Thymus (tissue), 11 donors: Measurements from ENCODE around the gene STX2. TPM values are rescaled to one million over a fixed set of nuclear protein-coding genes. Genes with fewer than 3 reads are reported as not detected.

Experiments
- DNase-seq, 9 donors: peaks; one replicate each; pipeline ENCODE4 v3.0.0-alpha.2; 2013; ENCODE audit warnings: low spot score in 9 of 9, low read depth in 6 of 9, missing footprints in 1 of 9
- H3K27ac ChIP-seq, 2 donors: one replicate each; pipeline ENCODE4 v1.5.1; 2013; ENCODE audit warnings: control low read depth in 1 of 2, low read depth in 1 of 2, low read length in 1 of 2, mild to moderate bottlenecking in 1 of 2, moderate library complexity in 1 of 2
- H3K27me3 ChIP-seq, 2 donors: one replicate each; pipeline ENCODE4 v1.5.1; 2013; ENCODE audit warnings: low read length in 1 of 2; ENCODE audit not compliant: control insufficient read depth in 2 of 2, insufficient read depth in 1 of 2
- H3K36me3 ChIP-seq, 2 donors: one replicate each; pipeline ENCODE4 v1.5.1; 2013; ENCODE audit warnings: low read length in 1 of 2, mild to moderate bottlenecking in 1 of 2, moderate library complexity in 1 of 2; ENCODE audit not compliant: control insufficient read depth in 2 of 2, insufficient read depth in 2 of 2
- H3K4me1 ChIP-seq, 2 donors: one replicate each; pipeline ENCODE4 v1.5.1; 2013; ENCODE audit warnings: low read length in 2 of 2; ENCODE audit not compliant: control insufficient read depth in 2 of 2, insufficient read depth in 2 of 2
- H3K4me3 ChIP-seq, 2 donors: one replicate each; pipeline ENCODE4 v1.5.1; 2013; ENCODE audit warnings: low read length in 2 of 2, control low read depth in 1 of 2, mild to moderate bottlenecking in 1 of 2
- H3K9me3 ChIP-seq, 2 donors: one replicate each; pipeline ENCODE4 v1.5.1; 2013; ENCODE audit warnings: low read length in 1 of 2, mild to moderate bottlenecking in 1 of 2; ENCODE audit not compliant: control insufficient read depth in 2 of 2, insufficient read depth in 1 of 2
- WGBS: extraction: QIAGEN DNeasy Blood & Tissue Kit; methylation state at CpG from one replicate; pipeline ENCODE4 v1.1.7; 2013; 5-methylcytosine and 5-hydroxymethylcytosine counted together
- polyA plus RNA-seq: library from polyadenylated mRNA; stranded (reverse); fragments of 200-250 nt; gene quantifications from one replicate; pipeline ENCODE4 v1.2.3, GENCODE V29; 2013
- total RNA-seq: library from RNA; stranded (reverse); fragments of 120-200 nt; gene quantifications from one replicate; pipeline ENCODE4 v1.2.4, GENCODE V29; 2013
- donor health status: healthy.

The STX2 gene
- total and polyA plus RNA-seq, 2 donors: 8.8 to 18.3 TPM

DNA sequence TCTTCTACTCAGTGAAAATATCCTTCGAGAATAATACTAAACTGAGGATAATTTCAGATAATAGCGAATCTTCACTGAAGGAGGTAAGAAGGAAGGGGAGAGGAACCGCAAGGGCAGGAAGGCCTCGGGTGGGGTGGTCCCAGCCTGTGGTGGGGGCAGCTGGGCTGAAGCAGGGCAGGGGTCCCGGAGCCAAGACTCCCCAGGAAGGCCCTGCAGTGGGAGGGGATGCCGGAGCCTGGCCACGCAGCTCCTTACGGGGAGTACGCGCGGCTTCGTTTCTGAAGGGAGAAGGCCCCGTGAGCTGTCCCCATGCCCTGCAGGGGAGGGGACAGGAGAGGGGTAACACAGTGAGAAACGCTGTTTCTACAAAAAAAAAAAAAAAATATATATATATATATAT, 21.2 kb downstream of the STX2 start:
- Histone ChIP-seq H3K4me3 (no peak overlapping the region), H3K9me3 (no peaks in the 10 kb centered on the region), H3K36me3 (peaks cover 12 to 24% of the 10 kb centered on the region in 2 donors), H3K4me1 (peaks cover 0 to 7% of the 10 kb centered on the region in 2 donors), H3K27me3 (no peaks in the 10 kb centered on the region), H3K27ac (no peak overlapping the region)
- WGBS: 95% methylated on average over 14 of the region's 14 CpGs
- no peak for DNase-seq

DNA sequence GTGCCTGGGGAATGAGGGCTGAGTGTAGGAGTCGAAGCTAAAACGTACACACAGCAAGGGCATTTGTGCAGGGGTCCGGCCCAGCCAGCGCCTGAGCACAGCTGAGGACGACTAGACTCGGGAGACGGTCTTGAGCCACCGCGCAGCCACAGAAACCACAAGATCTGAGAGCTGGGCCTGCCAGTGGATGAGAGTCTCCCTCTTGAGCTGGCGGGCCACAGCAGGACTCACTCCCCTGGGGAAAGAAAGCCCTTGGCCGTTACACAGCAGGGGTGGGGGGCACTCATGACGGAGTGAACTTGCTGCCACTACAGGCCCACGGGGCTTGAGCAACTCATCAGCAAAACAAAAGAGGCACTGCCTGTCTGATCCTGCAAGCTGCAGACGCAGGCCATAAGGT, 23.0 kb downstream of the STX2 start:
- WGBS: 93% methylated on average over 14 of the region's 14 CpGs
- no peak for DNase-seq
- H3K27me3 ChIP-seq: no peaks in the 10 kb centered on the region
- no peaks in the 10 kb centered on the region for H3K9me3 ChIP-seq
- peaks cover 6 to 21% of the 10 kb centered on the region in 2 donors for H3K36me3 ChIP-seq
- H3K4me1 ChIP-seq: peaks cover 0 to 7% of the 10 kb centered on the region in 2 donors
- H3K4me3 ChIP-seq: no peak overlapping the region
- H3K27ac ChIP-seq: no peak overlapping the region

- no peak overlapping the region for H3K4me3 ChIP-seq
- H3K4me1 ChIP-seq: peaks cover 0 to 7% of the 10 kb centered on the region in 2 donors
- 97% methylated on average over 14 of the region's 14 CpGs for WGBS
- no peaks in the 10 kb centered on the region for H3K27me3 ChIP-seq
- no peaks in the 10 kb centered on the region for H3K9me3 ChIP-seq
- no peak for DNase-seq
- H3K27ac ChIP-seq: no peak overlapping the region
- H3K36me3 ChIP-seq: peaks cover 10 to 21% of the 10 kb centered on the region in 2 donors
These were observed 23.9 kb downstream of the STX2 start for GRCh38 chr12:130815028-130815741.

DNA sequence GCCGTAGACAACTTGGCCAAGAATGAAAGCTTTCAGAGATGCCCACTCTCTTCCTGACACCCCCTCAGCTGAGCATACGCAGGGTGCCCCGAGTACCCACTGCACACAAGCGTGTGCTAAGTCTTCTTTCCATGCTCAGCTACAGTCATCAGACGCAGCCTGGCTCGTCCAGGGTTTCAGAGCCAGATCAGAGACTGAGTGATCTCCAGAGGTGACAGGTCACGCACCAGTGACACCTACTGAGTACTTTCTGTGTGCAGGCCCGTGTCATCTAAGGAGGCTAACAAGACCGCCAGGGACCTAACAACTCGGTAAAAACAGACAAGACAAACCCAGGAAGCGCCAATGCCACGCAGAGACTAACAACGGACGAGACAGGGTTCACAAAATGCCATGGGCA, 25.1 kb downstream of the STX2 start:
- no peak overlapping the region for H3K4me3 ChIP-seq
- no peak overlapping the region for H3K27ac ChIP-seq
- H3K36me3 ChIP-seq: peaks cover 8 to 21% of the 10 kb centered on the region in 2 donors
- whole genome bisulfite sequencing: 97% methylated on average over 14 of the region's 14 CpGs
- peaks cover 0 to 5% of the 10 kb centered on the region in 2 donors for H3K4me1 ChIP-seq
- DNase-seq: no peak
- H3K27me3 ChIP-seq: no peaks in the 10 kb centered on the region
- no peaks in the 10 kb centered on the region for H3K9me3 ChIP-seq

GRCh38 chr12:130813436-130813835, 25.6 kb downstream of the STX2 start:
- Histone ChIP-seq H3K36me3 (peaks cover 8 to 21% of the 10 kb centered on the region in 2 donors), H3K27me3 (no peaks in the 10 kb centered on the region), H3K4me3 (no peak overlapping the region), H3K27ac (no peak overlapping the region), H3K4me1 (peaks cover 0 to 2% of the 10 kb centered on the region in 2 donors), H3K9me3 (no peaks in the 10 kb centered on the region)
- DNase-seq: no peak
- WGBS: 97% methylated on average over 10 of the region's 10 CpGs

DNA sequence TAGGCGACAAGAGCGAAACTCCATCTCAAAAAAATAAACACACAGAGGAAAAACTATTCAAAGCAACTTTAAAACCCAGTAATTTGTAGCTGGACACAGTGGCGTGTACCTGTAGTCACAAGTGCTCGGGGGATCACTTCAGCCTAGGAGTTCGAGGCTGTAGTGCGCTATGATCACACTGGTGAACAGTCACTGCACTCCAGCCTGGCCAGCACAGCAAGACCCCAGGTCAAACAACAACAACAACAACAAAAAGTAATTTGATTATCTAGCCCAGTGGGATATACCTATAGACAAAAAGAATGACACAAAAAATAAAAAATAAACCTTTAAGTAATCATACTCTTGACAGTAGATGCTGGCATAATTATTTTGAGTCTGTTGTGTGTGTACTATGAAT, 29.3 kb downstream of the STX2 start:
- H3K9me3 ChIP-seq: peaks cover 0 to 1% of the 10 kb centered on the region in 2 donors
- WGBS: 90% methylated on average over 6 of the region's 6 CpGs
- no peak overlapping the region for H3K27ac ChIP-seq
- H3K4me3 ChIP-seq: no peak overlapping the region
- H3K27me3 ChIP-seq: no peaks in the 10 kb centered on the region
- DNase-seq: no peak
- H3K36me3 ChIP-seq: peaks cover 20 to 41% of the 10 kb centered on the region in 2 donors
- no peaks in the 10 kb centered on the region for H3K4me1 ChIP-seq

- Histone ChIP-seq H3K27me3 (no peaks in the 10 kb centered on the region), H3K4me1 (no peaks in the 10 kb centered on the region), H3K4me3 (no peak overlapping the region), H3K36me3 (peaks cover 26 to 42% of the 10 kb centered on the region in 2 donors), H3K9me3 (peaks cover 0 to 1% of the 10 kb centered on the region in 2 donors), H3K27ac (no peak overlapping the region)
- 94% methylated on average over 18 of the region's 18 CpGs for WGBS
- DNase-seq: no peak
These were observed 31.7 kb downstream of the STX2 start for GRCh38 chr12:130807309-130807708.

DNA sequence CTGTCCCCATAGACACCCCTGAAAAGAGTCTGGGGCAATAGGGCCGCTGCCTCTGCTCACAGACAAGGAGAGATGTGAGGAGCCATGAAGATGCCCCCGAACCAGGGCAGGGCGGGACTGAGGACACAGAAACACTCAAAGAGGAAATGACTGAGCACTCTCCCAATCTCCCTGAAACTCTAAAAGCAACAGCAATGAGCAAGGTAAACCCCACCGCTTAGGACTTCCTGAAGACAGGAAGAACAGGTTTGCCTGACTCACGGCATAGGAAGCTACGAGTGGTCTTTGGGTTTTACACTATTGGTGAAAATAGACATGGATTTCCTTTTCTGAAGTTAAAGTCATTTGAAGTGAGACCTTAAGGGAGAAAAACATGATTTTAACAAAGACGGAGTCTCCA, 32.5 kb downstream of the STX2 start:
- peaks cover 0 to 1% of the 10 kb centered on the region in 2 donors for H3K9me3 ChIP-seq
- no peaks in the 10 kb centered on the region for H3K4me1 ChIP-seq
- H3K27ac ChIP-seq: no peak overlapping the region
- H3K4me3 ChIP-seq: no peak overlapping the region
- H3K27me3 ChIP-seq: no peaks in the 10 kb centered on the region
- 95% methylated on average over 7 of the region's 7 CpGs for WGBS
- DNase-seq: no peak
- H3K36me3 ChIP-seq: peaks cover 26 to 43% of the 10 kb centered on the region in 2 donors

DNA sequence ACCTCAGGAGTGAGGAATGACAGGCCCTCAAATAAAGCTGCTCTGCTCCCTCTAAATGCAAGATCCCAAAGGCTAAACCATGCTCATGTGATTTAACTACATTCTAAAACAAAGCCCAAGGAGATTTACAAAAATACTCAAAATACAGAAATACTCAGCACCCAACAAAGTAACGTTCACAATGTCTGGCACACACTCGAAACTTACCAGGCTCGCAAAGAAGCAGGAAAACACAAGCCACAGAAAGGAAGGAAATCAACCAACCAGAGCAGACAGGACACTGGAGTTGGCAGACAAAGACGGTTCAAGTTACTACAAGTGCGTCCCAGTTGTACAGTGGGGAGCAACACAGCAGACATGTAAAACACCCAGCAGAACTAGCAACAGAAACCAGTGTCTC, 33.4 kb downstream of the STX2 start:
- no peak for DNase-seq
- H3K36me3 ChIP-seq: peaks cover 33 to 49% of the 10 kb centered on the region in 2 donors
- H3K27ac ChIP-seq: no peak overlapping the region
- no peaks in the 10 kb centered on the region for H3K4me1 ChIP-seq
- peaks cover 0 to 1% of the 10 kb centered on the region in 2 donors for H3K9me3 ChIP-seq
- 97% methylated on average over 5 of the region's 5 CpGs for WGBS
- no peaks in the 10 kb centered on the region for H3K27me3 ChIP-seq
- no peak overlapping the region for H3K4me3 ChIP-seq
